Stimulated activated CD4-positive, alpha-beta T cell treated with anti-CD3 and anti-CD28 coated beads, Interleukin-12 subunit alpha, Interleukin-12 subunit beta, amount 100 ng/mL, for 4 hours (primary cell): ENCODE data around the gene PAQR9.

Experiments used
- DNase-seq: peaks from one replicate; pipeline ENCODE4 v3.0.0-alpha.2; 2020

Gene PAQR9

DNA sequence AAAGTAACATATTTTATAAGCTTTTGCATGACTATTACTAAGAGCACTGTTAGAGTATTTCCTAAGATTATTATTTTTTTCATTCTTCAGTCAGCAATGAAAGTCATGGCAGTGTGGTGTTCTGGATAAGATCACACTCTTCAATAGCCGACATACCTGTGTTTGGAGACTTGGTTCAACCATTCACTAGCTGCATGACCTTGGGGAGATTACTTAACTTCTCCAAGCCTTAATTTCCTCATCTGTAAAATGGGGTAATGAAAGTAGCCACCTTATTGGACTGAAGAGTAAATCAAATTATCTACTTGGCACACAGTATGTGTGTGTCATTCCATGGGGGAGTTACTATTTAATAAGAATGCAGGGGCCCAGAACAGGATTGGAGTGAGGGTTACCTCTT lies 50.0 kb downstream of the PAQR9 start:
- no peak for DNase-seq

DNA sequence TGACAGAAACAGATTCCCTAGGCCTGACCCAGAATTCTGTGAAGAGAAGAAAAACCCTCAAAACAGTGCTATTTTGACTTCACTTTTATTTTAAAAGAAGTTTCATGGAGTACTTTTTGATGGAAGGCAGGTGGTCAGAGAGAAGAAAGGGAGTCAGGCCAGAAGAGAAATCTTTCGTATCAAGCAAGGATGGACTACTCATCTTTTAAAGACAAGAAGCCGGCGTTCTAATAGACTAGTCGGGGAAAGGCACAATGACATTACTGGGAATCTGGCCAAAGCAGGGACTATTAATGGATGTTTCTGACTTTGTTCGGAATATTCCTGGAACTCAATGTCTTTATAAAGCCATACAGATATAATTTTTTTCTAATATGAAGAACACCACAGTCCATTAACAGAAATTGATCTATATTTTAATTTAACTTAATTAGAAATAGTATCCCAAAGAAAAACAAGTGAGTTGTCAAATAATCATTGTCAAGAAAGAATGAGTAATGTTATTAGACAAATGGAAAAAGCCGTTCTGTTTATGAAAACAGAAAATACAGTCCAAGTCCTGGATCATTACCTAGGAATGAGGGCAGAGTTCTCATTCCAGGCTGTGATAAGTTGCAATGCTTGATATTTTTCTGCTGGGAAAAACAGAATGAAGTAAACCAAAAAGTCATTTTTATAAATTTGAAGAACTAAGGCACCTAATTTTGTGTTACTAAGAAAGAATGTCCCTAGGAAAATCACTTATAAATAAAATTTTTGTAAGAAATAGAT lies 50.9 kb downstream of the PAQR9 start:
- DNase-seq: no peak
